K562 (cell line): ENCODE data around the gene ARMH1.

Experiments
- POLR2A ChIP-seq: fragments of 450-650 bp; conservative IDR thresholded peaks from 2 replicates; pipeline ENCODE4 v1.6.1; 2016
- SMARCB1 ChIP-seq: IDR thresholded peaks from 2 replicates; pipeline ENCODE4 v1.6.1; 2011; ENCODE audit warnings: improper control_type of control experiment, low read depth; ENCODE audit not compliant: insufficient read length
- TBL1XR1 ChIP-seq, 2 experiments: IDR thresholded peaks; 2 replicates each; pipeline ENCODE4 v1.6.1; 2012; ENCODE audit warnings: improper control_type of control experiment in 2 of 2, low read length in 2 of 2, mild to moderate bottlenecking in 1 of 2
- ZHX1 ChIP-seq: fragments of 150-350 bp; conservative IDR thresholded peaks from 2 replicates; pipeline ENCODE4 v1.6.1; 2014; ENCODE audit warnings: low read length
- ZNF707 ChIP-seq: fragments of 250-450 bp; sonication (Bioruptor Pico); conservative IDR thresholded peaks from 2 replicates; pipeline ENCODE4 v1.8.0; 2022; ENCODE audit warnings: inconsistent platforms, mild to moderate bottlenecking, moderate library complexity
- ZSCAN29 ChIP-seq: fragments of 450-650 bp; IDR thresholded peaks from 2 replicates; pipeline ENCODE4 v1.6.1; 2017
- TF ChIP-seq, protein P1 (sequence below): sonication (generic); formaldehyde crosslinking; IDR thresholded peaks from 2 replicates; pipeline ENCODE4 v1.8.1; 2023; ENCODE audit warnings: mild to moderate bottlenecking, missing genetic modification reagents
- TF ChIP-seq, protein P2 (sequence below): sonication (generic); formaldehyde crosslinking; IDR thresholded peaks from 2 replicates; pipeline ENCODE4 v1.8.0; 2022; ENCODE audit warnings: missing genetic modification reagents, mild to moderate bottlenecking, moderate library complexity, borderline replicate concordance
- TF ChIP-seq, protein P3 (sequence below): fragments of 250-450 bp; sonication (Bioruptor Pico); IDR thresholded peaks from 2 replicates; pipeline ENCODE4 v1.4.0; 2020
- TF ChIP-seq, protein P4 (sequence below): fragments of 250-450 bp; sonication (Bioruptor Pico); IDR thresholded peaks from 2 replicates; pipeline ENCODE4 v1.8.0; 2021; ENCODE audit warnings: borderline replicate concordance, mild to moderate bottlenecking, moderate library complexity; ENCODE audit not compliant: poor library complexity, severe bottlenecking

- TF ChIP-seq ZHX1 (no peak), POLR2A (no peak), SMARCB1 (no peak), ZNF707 (CRISPR knock-in tag) (no peak), TBL1XR1 (IDR thresholded peaks at IDR 0.05; ENCODE audit: low read length in 2 of 2) (no peak), ZSCAN29 (no peak)
- TF ChIP-seq, protein P1, sequence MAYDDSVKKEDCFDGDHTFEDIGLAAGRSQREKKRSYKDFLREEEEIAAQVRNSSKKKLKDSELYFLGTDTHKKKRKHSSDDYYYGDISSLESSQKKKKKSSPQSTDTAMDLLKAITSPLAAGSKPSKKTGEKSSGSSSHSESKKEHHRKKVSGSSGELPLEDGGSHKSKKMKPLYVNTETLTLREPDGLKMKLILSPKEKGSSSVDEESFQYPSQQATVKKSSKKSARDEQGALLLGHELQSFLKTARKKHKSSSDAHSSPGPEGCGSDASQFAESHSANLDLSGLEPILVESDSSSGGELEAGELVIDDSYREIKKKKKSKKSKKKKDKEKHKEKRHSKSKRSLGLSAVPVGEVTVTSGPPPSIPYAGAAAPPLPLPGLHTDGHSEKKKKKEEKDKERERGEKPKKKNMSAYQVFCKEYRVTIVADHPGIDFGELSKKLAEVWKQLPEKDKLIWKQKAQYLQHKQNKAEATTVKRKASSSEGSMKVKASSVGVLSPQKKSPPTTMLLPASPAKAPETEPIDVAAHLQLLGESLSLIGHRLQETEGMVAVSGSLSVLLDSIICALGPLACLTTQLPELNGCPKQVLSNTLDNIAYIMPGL (CRISPR knock-in tag) = no peak
- TF ChIP-seq, protein P2, sequence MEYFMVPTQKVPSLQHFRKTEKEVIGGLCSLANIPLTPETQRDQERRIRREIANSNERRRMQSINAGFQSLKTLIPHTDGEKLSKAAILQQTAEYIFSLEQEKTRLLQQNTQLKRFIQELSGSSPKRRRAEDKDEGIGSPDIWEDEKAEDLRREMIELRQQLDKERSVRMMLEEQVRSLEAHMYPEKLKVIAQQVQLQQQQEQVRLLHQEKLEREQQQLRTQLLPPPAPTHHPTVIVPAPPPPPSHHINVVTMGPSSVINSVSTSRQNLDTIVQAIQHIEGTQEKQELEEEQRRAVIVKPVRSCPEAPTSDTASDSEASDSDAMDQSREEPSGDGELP (CRISPR knock-in tag) = no peak
- TF ChIP-seq, protein P3, sequence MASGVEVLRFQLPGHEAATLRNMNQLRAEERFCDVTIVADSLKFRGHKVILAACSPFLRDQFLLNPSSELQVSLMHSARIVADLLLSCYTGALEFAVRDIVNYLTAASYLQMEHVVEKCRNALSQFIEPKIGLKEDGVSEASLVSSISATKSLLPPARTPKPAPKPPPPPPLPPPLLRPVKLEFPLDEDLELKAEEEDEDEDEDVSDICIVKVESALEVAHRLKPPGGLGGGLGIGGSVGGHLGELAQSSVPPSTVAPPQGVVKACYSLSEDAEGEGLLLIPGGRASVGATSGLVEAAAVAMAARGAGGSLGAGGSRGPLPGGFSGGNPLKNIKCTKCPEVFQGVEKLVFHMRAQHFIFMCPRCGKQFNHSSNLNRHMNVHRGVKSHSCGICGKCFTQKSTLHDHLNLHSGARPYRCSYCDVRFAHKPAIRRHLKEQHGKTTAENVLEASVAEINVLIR = no peak
- TF ChIP-seq, protein P4, sequence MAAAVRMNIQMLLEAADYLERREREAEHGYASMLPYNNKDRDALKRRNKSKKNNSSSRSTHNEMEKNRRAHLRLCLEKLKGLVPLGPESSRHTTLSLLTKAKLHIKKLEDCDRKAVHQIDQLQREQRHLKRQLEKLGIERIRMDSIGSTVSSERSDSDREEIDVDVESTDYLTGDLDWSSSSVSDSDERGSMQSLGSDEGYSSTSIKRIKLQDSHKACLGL (CRISPR knock-in tag) = no peak
These were observed 43.6 kb downstream of the ARMH1 start for GRCh38 chr1:44718091-44718490.
